SIG-M5 (cell line): ENCODE measurements around the gene ZFP30.
A peak's percentile ranks its signal among the peaks of the same experiment; 100 is the strongest.
"Not testable (repeated sequence)": the region's sequence is repeated elsewhere in the genome, so short reads cannot be mapped to it uniquely, and the experiment has no call there.

ENCODE experiments used
- DNase-seq: peaks from one replicate; lab custom pipeline; 2025; lab: John Stamatoyannopoulos, UW

The ZFP30 gene

DNA sequence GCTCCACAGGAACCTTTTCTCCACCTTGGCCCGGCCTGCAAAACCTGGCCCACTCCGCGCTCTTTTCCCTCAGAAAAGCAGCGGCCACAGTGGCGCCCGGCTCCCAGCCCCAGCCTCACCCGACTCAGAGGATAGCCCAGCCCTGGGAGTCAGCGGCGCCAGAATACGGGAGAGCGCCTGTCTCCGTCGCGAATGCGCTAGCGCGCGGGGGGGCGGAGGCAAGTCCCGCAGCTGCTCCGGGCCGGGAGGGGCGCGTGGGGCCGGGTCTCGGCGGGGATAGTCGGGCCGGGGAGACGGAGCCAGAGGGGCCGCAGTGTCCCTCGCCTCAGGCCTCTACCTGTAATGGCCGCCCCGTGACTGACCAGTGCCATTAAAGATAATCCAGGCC, at the start of gene ZFP30:
Gene ZFP30, minus strand, starts transcription at position 165 of the 388 bp plus-strand sequence. CDS start 7,643 bp downstream, outside the sequence.
- no peak for DNase-seq

DNA sequence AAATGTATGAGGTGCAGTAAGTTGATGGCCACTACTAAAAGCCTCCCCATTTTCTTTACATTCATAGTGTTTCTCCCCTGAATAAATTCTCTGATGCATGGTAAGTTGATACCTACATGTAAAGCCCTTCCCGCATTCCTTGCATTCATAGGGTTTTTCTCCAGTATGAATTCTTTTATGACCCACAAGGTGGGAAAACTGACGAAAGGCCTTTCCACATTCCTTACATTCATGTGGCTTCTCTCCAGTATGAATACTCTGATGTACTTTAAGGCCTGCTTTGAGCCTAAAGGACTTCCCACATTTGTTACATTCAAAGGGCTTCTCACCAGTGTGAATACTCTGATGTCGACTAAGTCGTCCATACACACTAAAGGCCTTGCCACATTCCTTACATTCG, 43.8 kb upstream of the ZFP30 start:
- DNase-seq, result no peak

DNA sequence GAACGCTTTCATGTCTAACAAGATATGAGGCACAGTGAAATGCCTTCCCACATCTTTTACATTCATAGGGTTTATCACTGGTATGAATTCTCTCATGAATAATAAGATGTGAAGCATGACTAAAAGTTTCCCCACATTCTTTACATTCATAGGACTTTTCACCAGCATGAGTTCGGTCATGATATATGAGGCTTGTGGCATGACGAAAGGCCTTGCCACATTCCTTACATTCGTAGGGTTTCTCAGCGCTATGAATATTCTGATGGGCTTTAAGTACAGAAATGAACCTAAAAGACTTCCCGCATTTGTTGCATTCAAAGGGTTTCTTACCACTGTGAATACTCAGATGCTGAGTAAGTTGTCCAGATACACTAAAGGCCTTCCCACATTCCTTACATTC, 43.0 kb upstream of the ZFP30 start:
- DNase-seq, result no peak

DNA sequence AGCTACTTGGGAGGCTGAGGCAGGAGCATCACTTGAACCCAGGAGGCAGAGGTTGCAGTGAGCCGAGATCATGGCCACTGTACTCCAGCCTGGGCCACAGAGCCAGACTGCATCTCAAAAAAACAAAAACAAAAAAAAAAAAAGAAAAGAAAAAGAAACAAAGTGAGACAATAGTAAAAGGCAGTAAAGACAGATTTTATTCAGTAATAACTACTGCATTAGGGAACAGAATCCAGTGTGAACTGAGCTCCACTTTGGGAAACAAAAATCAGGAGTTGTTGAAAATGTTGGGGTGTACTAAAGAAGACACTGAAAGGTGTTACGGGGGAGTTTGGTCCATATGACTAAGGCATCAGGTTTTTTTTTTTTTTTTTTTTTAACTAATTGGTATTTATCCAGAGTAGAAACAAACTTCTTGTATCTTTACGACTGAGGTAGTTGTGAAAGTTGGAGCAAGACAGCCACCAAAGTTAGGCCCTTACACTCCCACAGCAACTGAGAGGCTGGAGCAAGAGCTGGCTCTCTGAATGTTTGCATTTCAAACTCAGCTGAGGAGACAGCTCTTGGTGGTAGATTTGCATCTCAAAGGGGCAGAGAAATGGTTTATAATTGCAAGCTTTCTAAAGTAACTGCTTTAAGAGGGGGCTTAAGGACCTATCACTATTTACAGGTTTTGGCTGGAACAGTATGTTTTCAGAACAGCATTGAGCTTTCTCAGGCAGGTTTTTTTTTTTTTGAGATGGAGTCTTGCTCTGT, 40.1 kb upstream of the ZFP30 start:
- DNase-seq, result no peak

DNA sequence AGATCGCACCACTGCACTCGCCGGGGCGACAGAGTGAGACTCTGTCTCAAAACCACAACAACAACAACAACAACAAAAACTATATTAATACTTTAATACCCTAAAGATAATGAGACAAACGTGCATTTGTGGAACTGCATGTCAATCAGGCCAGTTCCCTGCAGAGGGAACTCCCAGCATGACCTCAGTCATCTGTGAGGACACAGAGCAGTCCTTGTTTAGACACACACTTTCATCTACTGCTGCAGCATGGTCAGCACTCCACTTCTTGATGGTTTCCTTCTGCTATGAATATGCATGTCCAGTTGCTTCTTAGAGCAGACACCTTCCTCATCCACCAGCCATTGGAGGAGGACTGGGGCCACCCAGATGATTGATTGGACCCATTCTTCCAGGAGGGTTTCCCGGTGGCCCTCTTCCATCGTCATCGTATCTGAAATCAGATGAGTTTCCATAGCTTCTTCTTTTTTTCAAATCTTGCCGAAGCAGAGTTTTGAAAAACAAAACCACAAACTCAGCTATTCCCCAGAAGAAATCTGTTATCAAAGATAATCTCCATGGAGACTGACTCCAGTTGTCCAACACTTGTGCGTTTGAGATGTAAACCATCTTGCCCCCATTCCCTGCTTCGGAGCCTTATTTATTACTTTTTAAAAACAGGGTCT, 37.8 kb upstream of the ZFP30 start:
- no peak for DNase-seq

DNA sequence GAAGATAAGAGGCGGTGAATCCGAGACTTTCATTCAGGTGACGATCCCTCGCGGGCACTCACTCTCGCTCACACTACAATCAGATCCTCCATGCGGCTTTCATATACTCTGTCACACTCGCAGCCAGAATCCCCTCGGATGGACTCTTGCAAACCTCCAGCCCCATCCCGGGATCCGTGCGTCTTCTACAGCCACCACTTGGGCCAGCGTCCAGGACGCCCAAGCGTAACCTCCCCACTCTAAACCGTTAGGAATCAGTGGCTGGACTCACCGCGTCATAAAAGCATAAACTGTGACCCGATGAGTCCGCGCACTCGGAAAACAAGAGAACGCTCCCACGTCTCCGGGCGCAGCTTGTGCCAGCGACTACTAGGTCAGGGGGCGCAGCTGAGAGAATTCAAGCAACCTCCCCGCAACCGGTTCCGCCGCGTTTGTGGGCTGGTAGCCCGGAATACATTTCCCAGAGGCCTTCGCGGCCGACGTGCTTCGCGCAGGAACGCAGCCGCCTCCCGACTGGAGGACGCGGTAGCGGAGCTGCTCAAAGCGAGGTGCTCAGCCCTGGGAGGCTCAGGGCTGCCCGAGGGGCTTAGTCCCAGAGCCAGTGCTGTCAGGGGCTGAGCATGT, 36.7 kb upstream of the ZFP30 start:
- DNase-seq, result no peak

DNA sequence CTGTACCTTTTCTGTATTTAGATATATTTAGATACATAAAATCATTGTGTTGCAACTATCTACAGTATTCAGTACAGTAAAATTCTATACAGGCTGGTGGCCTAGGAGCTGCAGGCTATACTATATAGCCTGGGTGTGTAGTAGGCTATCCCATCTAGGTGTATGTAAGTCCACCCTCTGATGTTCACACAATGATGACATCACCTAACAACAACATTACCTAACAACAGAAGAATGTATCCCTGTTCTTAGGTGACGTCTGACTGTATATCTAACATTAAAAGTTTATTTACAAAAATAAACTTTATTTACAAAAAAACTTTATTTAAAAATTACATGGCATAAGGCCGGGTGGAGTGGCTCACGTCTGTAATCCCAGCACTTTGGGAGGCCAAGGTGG, 28.3 kb upstream of the ZFP30 start:
- no peak for DNase-seq

DNA sequence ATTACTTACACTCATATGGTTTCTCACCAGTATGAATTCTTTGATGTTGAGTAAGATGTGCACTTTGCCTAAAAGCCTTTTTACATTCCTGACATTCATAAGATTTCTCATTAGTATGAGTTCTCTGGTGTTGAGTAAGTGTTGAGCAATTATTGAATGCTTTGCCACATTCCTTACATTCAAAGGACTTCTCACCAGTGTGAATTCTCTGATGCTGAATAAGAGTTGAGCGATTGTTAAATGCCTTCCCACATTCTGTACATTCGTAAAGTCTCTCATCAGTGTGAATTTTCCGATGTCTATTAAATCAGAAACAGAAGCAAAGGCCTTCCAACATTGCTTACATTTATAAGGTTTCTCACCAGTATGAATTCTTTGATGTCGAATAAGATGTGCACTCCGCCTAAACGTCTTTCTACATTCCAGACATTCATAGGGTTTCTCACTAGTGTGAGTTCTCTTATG, 14.2 kb upstream of the ZFP30 start:
- no peak for DNase-seq

DNA sequence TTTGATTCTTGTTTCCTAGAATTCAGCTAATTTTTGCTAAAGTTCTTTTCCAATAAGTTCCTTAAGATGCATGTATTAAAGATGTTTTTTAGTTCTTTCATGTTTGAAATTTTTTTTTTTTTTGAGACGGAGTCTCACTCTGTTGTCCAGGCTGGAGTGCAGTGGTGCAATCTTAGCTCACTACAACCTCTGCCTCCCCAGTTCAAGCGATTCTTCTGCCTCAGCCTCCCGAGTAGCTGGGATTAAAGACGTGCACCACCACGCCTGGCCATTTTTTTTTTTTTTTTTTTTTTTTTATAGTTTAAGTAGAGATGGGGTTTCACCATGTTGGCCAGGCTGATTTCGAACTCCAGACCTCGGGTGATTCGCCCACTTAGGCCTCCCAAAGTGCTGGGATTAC, 1.9 kb upstream of the ZFP30 start:
- not testable (repeated sequence) for DNase-seq

DNA sequence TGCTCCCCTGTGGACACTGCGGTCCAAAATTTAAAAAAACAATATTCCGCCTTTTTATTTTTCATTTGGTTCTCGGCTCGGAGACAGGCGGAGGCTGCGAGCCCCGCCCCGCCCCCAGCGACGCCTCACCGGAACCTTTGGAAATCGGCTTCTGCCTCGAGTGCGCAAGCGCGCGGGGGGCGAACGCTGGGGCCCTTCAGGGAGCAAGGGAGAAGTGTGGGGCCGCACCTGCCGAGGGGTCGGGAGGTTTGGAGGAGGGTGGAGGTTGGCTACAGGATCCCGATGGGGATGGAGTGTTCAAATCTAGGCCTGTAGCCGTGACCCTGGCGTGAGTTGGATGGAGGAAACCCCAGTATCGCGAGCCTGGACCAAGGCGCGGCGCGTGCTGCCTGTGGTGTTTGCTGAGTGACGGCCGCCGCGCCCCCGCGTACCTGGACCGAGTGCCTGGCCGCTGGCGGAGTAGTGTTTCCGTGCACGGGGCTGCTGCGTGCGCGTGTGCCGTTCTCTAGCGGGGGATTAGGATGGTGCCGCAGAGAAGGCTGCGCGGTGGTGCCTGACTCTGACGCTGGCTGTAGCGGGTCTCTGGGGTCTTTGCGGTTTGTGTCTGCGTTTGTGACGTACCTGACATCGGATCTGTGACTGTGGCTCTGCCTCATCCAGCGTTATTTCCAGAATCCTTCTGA, 565 bp upstream of the ZFP30 start:
- DNase-seq, result no peak

DNA sequence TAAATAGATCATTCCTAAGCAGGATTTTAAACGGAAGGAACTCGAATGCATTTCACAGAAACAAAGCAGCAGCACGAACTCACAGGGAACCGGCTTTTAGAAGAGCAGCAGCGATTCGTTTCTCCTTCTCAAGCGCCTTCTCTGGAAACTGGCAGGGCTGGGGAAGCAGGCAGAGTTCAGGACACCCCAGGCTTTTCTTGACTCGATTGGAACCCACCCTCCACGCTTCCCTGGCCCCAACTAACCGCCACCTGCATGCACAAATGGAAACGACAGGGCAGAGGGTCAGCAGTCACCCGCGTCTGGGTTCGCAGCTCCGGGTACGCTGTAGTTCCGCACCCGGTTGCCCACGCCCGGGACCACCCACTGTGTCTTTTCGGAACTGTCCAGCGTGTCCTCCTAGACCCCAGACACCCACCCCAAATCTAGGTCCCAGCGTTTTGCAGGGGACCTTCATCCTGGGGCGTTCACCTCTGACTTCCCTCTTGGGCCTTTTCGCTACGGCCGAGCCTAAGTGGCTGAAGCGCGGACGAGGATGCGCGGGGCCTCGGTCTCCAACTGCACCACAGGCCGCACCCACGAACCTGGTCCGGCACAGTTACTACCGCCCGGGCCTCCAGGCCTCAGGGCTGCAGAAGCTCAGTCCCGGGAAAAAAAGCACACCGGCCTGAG, 500 bp downstream of the ZFP30 start:
- no peak for DNase-seq

DNA sequence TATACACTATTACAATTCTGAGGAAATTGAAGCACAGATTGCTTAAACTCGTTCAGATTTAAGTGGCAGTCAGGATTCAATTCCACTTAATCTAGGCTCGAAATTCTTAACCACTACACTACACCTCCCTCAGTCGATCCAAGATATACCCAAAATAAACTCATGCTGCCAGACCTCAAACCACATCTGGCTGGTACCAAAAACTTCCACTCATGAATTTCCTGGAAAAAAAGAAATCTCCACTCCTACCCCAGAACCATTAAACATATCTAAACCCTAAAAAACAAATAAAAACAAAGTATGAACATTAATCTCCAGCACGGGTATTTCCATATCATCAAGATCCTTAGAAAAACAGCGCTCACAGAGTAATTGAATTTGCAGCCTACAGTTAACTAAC, 1.1 kb downstream of the ZFP30 start:
- DNase-seq, result no peak

DNA sequence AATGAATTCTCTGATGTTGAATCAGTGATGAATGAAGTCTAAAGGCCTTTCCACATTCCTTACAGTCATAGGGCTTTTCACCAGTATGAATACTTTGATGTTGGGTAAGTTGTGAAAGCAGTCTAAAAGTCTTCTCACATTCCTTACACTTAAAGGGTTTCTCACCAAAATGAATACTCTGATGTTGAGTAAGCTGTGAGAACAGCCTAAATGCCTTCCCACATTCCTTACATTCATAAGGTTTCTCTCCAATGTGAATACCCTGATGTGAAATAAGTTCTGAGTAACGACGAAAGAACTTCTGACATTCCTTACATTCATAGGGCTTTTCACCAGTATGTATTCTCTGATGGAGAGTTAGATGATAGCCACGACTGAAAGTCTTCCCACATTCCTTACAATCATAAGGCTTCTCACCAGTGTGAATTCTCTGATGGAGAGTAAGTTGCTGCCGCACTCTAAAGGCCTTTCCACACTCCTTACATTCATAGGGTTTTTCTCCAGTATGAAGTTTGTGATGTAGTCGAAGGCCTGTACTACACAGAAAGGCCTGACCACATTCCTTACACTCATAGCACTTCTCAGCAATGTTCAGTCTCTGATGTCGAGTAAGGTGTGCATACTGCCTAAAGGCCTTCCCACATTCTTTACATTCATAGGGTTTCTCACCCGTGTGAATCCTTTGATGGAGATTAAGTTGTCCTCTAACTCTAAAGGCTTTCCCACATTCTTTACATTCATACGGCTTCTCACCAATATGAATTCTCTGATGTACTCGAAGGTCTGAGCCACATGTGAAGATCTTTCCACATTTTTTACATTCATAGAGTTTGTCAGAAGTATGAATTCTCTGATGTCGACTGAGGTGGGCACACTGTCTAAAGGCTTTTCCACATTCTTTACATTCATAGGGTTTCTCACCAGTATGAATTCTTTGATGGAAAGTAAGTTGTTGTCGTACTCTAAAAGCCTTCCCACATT, 19.9 kb downstream of the ZFP30 start:
- no peak for DNase-seq

DNA sequence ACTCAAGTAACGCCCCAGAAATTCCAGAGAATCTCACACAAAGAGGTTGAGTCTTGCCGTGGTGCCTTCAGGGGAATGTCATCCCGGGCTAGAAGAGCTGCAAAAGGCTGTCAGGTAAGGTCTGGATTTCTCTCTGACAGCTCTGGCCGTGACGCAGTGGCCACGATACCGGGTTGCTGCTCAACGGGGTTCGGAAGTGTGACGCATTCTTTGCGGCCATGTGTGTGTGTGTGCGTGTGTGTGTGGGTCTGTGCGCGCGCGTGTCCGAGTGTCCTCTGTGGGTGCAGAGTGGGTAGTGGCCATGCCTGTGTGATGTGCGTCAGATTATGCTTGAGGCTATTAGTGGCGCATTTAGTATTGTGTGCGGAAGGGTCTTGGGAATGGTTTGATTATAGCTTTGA, 60.3 kb downstream of the ZFP30 start:
- DNase-seq, result no peak

DNA sequence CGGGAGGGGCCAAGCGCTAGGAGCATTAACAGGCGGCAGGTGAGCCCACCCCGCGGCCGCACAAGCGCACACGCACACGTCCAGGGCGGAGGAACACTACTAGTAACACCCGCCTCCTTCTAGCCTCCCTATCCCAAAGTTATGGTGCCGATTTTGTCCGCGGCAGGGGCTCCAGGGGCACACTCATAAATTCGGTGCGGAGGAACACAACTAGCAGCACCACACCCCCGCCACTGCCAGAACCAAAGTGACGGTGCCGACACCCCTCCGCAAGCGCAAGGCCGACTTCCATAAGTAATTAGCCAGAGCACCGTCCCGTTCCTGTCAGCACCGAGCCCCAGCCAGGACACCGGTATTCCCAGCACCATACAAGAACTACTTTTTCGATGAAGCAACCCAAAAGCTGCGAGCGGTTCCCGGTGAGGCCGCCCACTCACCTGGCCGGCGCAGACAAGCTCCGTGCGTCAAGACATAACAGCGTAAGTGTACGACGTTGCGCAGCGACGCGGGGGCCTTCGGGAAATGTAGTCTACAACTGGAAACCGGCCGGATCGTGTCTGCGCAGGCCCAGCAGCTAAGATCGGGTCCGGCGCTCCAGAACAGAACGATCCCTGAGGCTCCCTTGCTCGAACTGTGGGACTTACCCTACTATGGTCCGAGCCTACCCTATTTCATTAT, 60.8 kb downstream of the ZFP30 start, which contains the start of the genes ZNF540 and ZNF571:
Gene ZNF540, plus strand, starts transcription at position 573 of the 678 bp plus-strand sequence. CDS start 3,572 bp downstream, outside the sequence.
Gene ZNF571, minus strand, starts transcription at position 489 of the 678 bp plus-strand sequence. CDS start 8,116 bp downstream, outside the sequence.
- peak; percentile 22 for DNase-seq

DNA sequence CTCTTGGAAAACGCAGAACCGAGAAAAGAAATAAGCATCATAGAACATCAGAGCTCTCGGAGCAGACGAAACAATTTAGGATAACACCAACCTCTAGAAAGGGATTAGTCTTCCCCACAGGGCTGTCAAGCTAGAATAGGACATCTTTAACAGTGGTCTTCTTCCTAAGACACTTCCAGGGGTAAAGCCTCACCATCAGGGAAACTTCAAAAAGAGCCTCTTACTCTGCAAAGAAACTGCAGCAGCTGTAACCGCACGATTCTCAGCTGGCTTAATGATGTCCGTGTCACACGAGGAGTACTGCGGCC, 61.3 kb downstream of the ZFP30 start:
- DNase-seq, result no peak

DNA sequence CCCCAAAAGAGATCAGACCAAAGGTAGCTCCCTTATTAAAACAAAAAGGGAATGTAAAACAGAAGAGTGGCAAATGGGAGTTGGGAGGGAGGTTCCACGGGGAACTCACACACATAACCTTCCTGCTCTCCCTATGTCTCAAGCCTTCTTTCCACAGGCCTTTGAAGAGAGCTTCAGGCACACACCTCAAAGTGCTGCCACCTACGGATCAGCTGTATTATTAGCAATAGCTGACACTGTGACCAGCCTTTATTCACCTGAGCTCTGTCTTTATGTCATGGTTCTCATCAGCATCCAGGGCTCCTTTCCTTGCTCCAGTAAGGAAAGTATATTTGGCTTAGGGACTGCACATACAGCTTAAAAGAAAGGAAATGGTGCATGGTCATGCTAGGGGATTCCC, 71.9 kb downstream of the ZFP30 start:
- DNase-seq, result no peak

DNA sequence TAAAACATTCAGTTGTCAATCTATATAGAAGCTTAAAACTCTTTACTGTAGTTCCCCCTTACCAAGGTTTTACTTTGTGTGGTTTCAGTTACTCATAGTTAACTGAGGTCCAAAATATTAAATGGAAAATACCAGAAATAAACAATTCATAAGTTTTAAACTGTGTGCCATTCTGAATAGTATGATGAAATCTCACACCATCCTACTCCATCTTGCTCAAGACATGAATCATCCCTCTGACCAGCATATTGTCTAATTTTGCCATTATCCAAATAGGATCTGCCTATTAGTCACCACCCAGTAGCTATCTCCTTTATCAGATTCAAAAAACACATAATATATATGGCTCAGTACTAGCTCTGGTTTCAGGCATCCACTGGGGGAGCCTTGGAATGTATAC, 83.1 kb downstream of the ZFP30 start:
- no peak for DNase-seq

DNA sequence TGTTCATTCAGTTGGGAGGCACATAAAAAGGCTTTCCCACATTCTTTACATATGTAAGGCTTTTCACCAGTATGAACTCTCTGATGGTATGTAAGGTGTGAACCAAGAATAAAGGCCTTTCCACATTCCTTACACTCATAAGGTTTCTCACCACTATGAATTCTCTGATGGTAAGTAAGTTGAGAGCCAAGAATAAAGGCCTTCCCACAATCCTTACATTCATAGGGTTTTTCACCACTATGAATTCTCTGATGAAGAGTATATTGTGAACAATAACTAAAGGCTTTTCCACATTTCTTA, 89.9 kb downstream of the ZFP30 start:
- DNase-seq, result no peak

DNA sequence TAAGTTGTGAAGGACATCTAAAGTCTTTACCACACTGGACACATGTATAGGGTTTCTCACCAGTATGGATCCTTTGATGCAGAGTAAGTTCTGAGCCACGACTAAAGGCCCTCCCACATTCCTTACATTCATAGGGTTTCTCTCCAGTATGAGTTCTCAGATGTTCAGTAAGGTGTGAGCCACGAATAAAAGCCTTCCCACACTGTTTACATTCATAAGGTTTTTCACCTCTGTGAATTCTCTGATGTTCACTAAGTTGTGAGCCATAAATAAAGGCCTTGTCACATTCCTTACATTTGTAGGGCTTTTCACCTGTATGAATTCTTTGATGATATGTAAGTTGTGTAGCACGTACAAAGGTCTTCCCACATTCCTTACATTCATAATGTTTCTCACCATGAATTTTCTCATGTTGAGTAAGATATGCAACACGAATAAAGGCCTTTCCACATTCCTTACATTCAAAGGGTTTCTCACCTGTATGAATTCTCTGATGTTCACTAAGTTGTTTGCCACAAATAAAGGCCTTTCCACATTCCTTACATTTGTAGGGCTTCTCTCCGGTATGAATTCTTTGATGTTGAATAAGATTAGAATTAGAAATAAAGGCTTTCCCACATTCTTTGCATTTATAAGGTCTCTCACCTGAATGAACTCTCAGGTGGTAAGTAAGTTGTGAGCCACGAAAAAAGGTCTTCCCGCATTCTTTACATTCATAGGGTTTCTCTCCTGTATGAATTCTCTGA, 90.5 kb downstream of the ZFP30 start:
- no peak for DNase-seq
